Heart left ventricle (tissue), 13 donors: ENCODE data around the gene MKI67.

Experiments
- CTCF ChIP-seq, 12 donors: fragments of 200-600 bp; sonication (generic) in 4 of 12; IDR thresholded peaks; one replicate each; pipeline versions ENCODE4 v1.5.0 to v1.8.0; 2018 to 2022; ENCODE audit warnings: antibody characterized with exemption in 12 of 12, mild to moderate bottlenecking in 5 of 12
- POLR2A ChIP-seq, 2 donors: fragments of 450-650 bp; IDR thresholded peaks; one replicate each; pipeline ENCODE4 v1.6.1; 2017; ENCODE audit warnings: antibody characterized with exemption in 2 of 2, mild to moderate bottlenecking in 2 of 2, moderate library complexity in 2 of 2
- donor health status: ischemic (EF 13 %, LVEDD 7.1; RV severe dilation, severe dysfunction).
- donor health status: DM: no; HTN: yes; CAD: no.
- donor health status: DM: no; HTN: no; CAD: no.
- donor health status: ischemic (EF 25% LVEDD 6.9; RV normal size, moderate dysfunction).
- donor health status: ischemic (EF 25% LVEDD 5.7; RV mildly dilated, moderate dysfunction).
- donor health status: ischemic (EF 35%, LVEDD 5.7; RV mildly dilated, moderate dysfunction).
- donor health status: nonischemic (EF 11% LVEDD 7.7; RV severe dilation, severe dysfunction).
- donor health status: DM: yes; HTN: yes; CAD: no.
- donor health status: PGD.
- donor health status: ischemic (EF 29% LVEDD 5.4; RV normal size, mild dysfunction).
- donor health status: nonischemic (EF 23%, LVEDD 6.1; RV moderate dilation, normal function).

- no peak for TF ChIP-seq CTCF (IDR thresholded peaks at IDR 0.05)
- TF ChIP-seq POLR2A (IDR thresholded peaks at IDR 0.05), result no peak
Observed at GRCh38 chr10:128115356-128115755, 10.9 kb downstream of the MKI67 start.
